CD4-positive, CD25-positive, alpha-beta regulatory T cell (primary cell): Measurements from ENCODE around the gene RPE65. TPM values are rescaled to one million over a fixed set of nuclear protein-coding genes. Genes with fewer than 3 reads are reported as not detected.
A peak's percentile ranks its signal among the peaks of the same experiment; 100 is the strongest.
"Not testable (repeated sequence)": the region's sequence is repeated elsewhere in the genome, so short reads cannot be mapped to it uniquely, and the experiment has no call there.

Experiments used
- ATAC-seq, 2 donors: fragments of 150-1000 bp; cut with Tn5 transposase; one replicate each; pipeline ENCODE4 v1.10.0; 2021; ENCODE audit warnings: low read depth in 2 of 2, moderate number of reproducible peaks in 2 of 2, moderate library complexity in 1 of 2
- DNase-seq, 3 donors: peaks; one replicate each; pipeline versions ENCODE4 v3.0.0 to v3.0.0-alpha.2; 2012 to 2022; ENCODE audit warnings: mixed read lengths in 1 of 3
- H3K27ac ChIP-seq: one replicate; pipeline ENCODE4 v1.7.0; 2013; ENCODE audit warnings: mild to moderate bottlenecking, low read length; ENCODE audit not compliant: insufficient read depth, poor library complexity, severe bottlenecking
- H3K27me3 ChIP-seq: one replicate; pipeline ENCODE4 v1.7.0; 2013; ENCODE audit warnings: low read length; ENCODE audit not compliant: control insufficient read depth, insufficient read depth
- H3K36me3 ChIP-seq: one replicate; pipeline ENCODE4 v1.7.0; 2013; ENCODE audit warnings: mild to moderate bottlenecking, low read length, moderate library complexity; ENCODE audit not compliant: control insufficient read depth, insufficient read depth
- H3K4me1 ChIP-seq: 2 replicates; pipeline ENCODE4 v1.7.0; 2013; ENCODE audit warnings: mild to moderate bottlenecking, low read length; ENCODE audit not compliant: insufficient read depth, control insufficient read depth, poor library complexity, severe bottlenecking
- H3K4me3 ChIP-seq: one replicate; pipeline ENCODE4 v1.7.0; 2013; ENCODE audit warnings: low read depth, mild to moderate bottlenecking, low read length, moderate library complexity
- H3K9me3 ChIP-seq, 2 experiments: 1 replicate in 1 of 2; 2 replicates in 1 of 2; pipeline ENCODE4 v1.7.0; 2013; ENCODE audit warnings: low read length in 2 of 2, mild to moderate bottlenecking in 1 of 2, moderate library complexity in 1 of 2; ENCODE audit not compliant: control insufficient read depth in 2 of 2
- H3K27ac Mint-ChIP-seq, 3 donors: one replicate each; pipeline ENCODE4 v1.8.0; 2020 to 2022; ENCODE audit warnings: mild to moderate bottlenecking in 3 of 3, mixed read lengths in 3 of 3, moderate library complexity in 2 of 3
- H3K27me3 Mint-ChIP-seq: one replicate; pipeline ENCODE4 v1.8.0; 2022; ENCODE audit warnings: mild to moderate bottlenecking, mixed read lengths
- H3K36me3 Mint-ChIP-seq: one replicate; pipeline ENCODE4 v1.8.0; 2020; ENCODE audit warnings: mixed read lengths
- H3K4me1 Mint-ChIP-seq, 4 donors: one replicate each; pipeline ENCODE4 v1.8.0; 2020 to 2022; ENCODE audit warnings: mixed read lengths in 4 of 4, mild to moderate bottlenecking in 1 of 4
- H3K4me3 Mint-ChIP-seq, 4 donors: one replicate each; pipeline ENCODE4 v1.8.0; 2020 to 2022; ENCODE audit warnings: mild to moderate bottlenecking in 4 of 4, mixed read lengths in 4 of 4, moderate library complexity in 3 of 4
- H3K9me3 Mint-ChIP-seq, 7 donors: one replicate each; pipeline ENCODE4 v1.8.0; 2020 to 2022; ENCODE audit warnings: mixed read lengths in 7 of 7, mild to moderate bottlenecking in 3 of 7, moderate library complexity in 2 of 7
- polyA plus RNA-seq, 4 donors: library from polyadenylated mRNA; unstranded; fragments of 300-500 nt; fragmentation: Illumina TruSeq; gene quantifications; one replicate each; pipeline ENCODE4 v1.2.3, GENCODE V29; 2021
- total RNA-seq: library from RNA; stranded (reverse); gene quantifications from one replicate; pipeline ENCODE4 v1.2.3, GENCODE V29; 2022

Gene RPE65
- total and polyA plus RNA-seq, 5 donors from 2014 or later = not detected

GRCh38 chr1:68426594-68426993, 23.2 kb downstream of the RPE65 start:
- H3K4me3 ChIP-seq = no peak overlapping the region
- no peaks in the 10 kb centered on the region for H3K9me3 ChIP-seq
- H3K27ac Mint-ChIP-seq = no peak overlapping the region
- H3K9me3 Mint-ChIP-seq = no peaks in the 10 kb centered on the region
- H3K36me3 Mint-ChIP-seq = no peaks in the 10 kb centered on the region
- H3K27me3 ChIP-seq = peaks cover 1% of the 10 kb centered on the region
- H3K27ac ChIP-seq = no peak overlapping the region
- ATAC-seq (no peak), DNase-seq (no peak)
- H3K4me3 Mint-ChIP-seq = no peak overlapping the region
- no peaks in the 10 kb centered on the region for H3K4me1 Mint-ChIP-seq
- no peaks in the 10 kb centered on the region for H3K27me3 Mint-ChIP-seq
- no peaks in the 10 kb centered on the region for H3K4me1 ChIP-seq
- no peaks in the 10 kb centered on the region for H3K36me3 ChIP-seq

DNA sequence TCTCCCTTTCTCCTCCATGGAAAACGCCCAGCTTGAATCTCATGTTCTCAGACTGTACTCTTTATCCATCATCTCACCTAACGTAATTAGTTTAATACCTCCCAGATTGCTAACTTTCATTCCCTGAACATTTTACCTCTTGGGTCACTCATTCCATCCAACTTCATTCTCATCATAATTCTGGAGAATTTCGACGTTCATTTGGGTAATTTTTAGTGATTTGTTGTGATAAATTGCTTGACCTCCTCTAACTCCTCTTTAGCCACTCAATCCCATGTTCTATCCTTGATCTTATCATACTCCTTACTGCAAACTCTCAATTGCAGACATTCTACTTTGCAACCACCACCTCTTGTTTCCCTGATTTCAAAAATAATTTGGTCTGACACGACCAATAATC, 28.4 kb downstream of the RPE65 start:
- ATAC-seq (no peak), DNase-seq (no peak)
- H3K9me3 ChIP-seq = no peaks in the 10 kb centered on the region
- no peaks in the 10 kb centered on the region for H3K27me3 Mint-ChIP-seq
- H3K4me3 Mint-ChIP-seq = no peak overlapping the region
- H3K4me3 ChIP-seq = no peak overlapping the region
- no peaks in the 10 kb centered on the region for H3K36me3 ChIP-seq
- H3K9me3 Mint-ChIP-seq = peaks cover 0 to 4% (median 0%) of the 10 kb centered on the region in 7 donors
- H3K36me3 Mint-ChIP-seq = no peaks in the 10 kb centered on the region
- H3K27ac ChIP-seq = no peak overlapping the region
- no peaks in the 10 kb centered on the region for H3K4me1 Mint-ChIP-seq
- no peak overlapping the region for H3K27ac Mint-ChIP-seq
- H3K4me1 ChIP-seq = no peaks in the 10 kb centered on the region
- no peaks in the 10 kb centered on the region for H3K27me3 ChIP-seq

DNA sequence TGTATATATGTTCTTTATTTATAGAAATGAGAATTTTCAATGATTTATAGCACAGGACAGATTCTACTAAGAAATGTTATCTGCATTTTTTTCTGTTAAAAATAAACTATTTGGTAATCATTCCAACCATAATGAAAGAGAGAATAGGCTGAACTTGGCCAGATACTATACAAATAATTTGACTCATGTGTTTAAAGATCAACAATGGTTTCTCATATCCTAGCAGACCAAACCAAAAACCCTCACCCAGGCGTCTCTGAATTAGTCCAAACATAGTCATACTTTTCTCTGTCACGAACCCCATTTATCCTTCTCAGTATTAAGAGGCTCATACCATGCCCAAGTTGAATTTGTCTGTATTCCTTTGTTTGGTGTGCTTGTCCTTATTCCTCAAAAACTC, 40.3 kb downstream of the RPE65 start:
- Histone ChIP-seq H3K4me3 (no peak overlapping the region), H3K36me3 (no peaks in the 10 kb centered on the region), H3K4me1 (no peaks in the 10 kb centered on the region), H3K9me3 (no peaks in the 10 kb centered on the region), H3K27me3 (no peaks in the 10 kb centered on the region), H3K27ac (no peak overlapping the region)
- no peaks in the 10 kb centered on the region for H3K36me3 Mint-ChIP-seq
- DNase-seq (no peak), ATAC-seq (no peak)
- H3K4me3 Mint-ChIP-seq = no peak overlapping the region
- H3K9me3 Mint-ChIP-seq = no peaks in the 10 kb centered on the region
- no peaks in the 10 kb centered on the region for H3K27me3 Mint-ChIP-seq
- no peak overlapping the region for H3K27ac Mint-ChIP-seq
- no peaks in the 10 kb centered on the region for H3K4me1 Mint-ChIP-seq

DNA sequence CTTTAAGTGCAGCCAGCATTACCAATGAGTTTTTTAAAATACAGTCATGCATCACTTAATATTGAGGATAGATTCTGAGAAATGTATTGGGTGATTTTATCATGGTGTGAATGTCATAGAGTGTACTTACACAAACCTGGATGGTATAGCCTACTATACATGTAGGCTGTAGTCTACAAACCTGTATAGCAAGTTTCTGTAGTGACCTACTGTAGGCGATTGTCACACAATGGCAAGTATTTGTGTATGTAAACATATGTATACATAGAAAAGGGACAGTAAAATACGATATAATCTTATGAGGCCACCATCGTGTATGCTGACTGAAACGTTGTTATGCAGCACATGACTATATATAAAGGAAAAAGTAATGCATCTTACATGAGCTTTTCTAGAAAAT, 48.2 kb downstream of the RPE65 start:
- DNase-seq (no peak), ATAC-seq (no peak)
- Histone ChIP-seq H3K27ac (no peak overlapping the region), H3K36me3 (no peaks in the 10 kb centered on the region), H3K27me3 (no peaks in the 10 kb centered on the region), H3K9me3 (no peaks in the 10 kb centered on the region), H3K4me1 (no peaks in the 10 kb centered on the region), H3K4me3 (no peak overlapping the region)
- no peaks in the 10 kb centered on the region for H3K27me3 Mint-ChIP-seq
- no peak overlapping the region for H3K4me3 Mint-ChIP-seq
- H3K27ac Mint-ChIP-seq = no peak overlapping the region
- no peaks in the 10 kb centered on the region for H3K36me3 Mint-ChIP-seq
- H3K9me3 Mint-ChIP-seq = peaks cover 0 to 3% (median 0%) of the 10 kb centered on the region in 7 donors
- H3K4me1 Mint-ChIP-seq = no peaks in the 10 kb centered on the region

DNA sequence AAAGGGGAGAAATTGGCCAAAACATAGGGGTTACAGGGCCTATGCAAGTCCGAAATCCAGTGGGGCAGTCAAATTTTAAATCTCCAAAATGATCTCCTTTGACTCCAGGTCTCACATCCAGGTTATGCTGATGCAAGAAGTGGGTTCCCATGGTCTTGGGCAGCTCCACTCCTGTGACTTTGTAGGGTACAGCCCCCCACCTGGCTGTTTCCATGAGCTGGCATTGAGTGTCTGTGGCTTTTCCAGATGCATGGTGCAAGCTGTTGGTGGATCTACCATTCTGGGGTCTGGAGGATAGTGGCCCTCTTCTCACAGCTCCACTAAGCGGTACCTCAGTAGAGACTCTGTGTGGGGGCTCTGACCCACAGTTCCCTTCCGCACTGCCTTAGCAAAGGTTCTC, 54.2 kb downstream of the RPE65 start:
- not testable (repeated sequence) for ATAC-seq, H3K27me3 Mint-ChIP-seq, H3K27ac Mint-ChIP-seq, H3K4me1 ChIP-seq, DNase-seq, H3K9me3 ChIP-seq, H3K27ac ChIP-seq, H3K9me3 Mint-ChIP-seq, H3K27me3 ChIP-seq, H3K4me3 ChIP-seq, H3K36me3 ChIP-seq, H3K4me3 Mint-ChIP-seq, H3K4me1 Mint-ChIP-seq, H3K36me3 Mint-ChIP-seq

- DNase-seq, H3K4me1 Mint-ChIP-seq, H3K36me3 ChIP-seq, H3K27me3 ChIP-seq, H3K27ac ChIP-seq, H3K4me1 ChIP-seq, H3K9me3 ChIP-seq, H3K36me3 Mint-ChIP-seq, H3K4me3 Mint-ChIP-seq, H3K27me3 Mint-ChIP-seq, ATAC-seq, H3K27ac Mint-ChIP-seq, H3K9me3 Mint-ChIP-seq, H3K4me3 ChIP-seq: not testable (repeated sequence)
Measured at GRCh38 chr1:68392474-68392873, 57.3 kb downstream of the RPE65 start.

- not testable (repeated sequence) for H3K27ac Mint-ChIP-seq, H3K36me3 ChIP-seq, H3K9me3 ChIP-seq, H3K27me3 ChIP-seq, H3K4me3 Mint-ChIP-seq, ATAC-seq, DNase-seq, H3K4me1 Mint-ChIP-seq, H3K27me3 Mint-ChIP-seq, H3K4me3 ChIP-seq, H3K27ac ChIP-seq, H3K36me3 Mint-ChIP-seq, H3K4me1 ChIP-seq, H3K9me3 Mint-ChIP-seq
Measured at GRCh38 chr1:68385798-68386524, 63.8 kb downstream of the RPE65 start.

- Mint-ChIP-seq H3K4me3 (peak overlapping the region in 1 of 4 donors; percentile 66), H3K4me1 (no peaks in the 10 kb centered on the region), H3K36me3 (no peaks in the 10 kb centered on the region), H3K27me3 (no peaks in the 10 kb centered on the region), H3K27ac (no peak overlapping the region), H3K9me3 (peaks cover 0 to 3% (median 0%) of the 10 kb centered on the region in 7 donors)
- ATAC-seq (no peak), DNase-seq (no peak)
- no peak overlapping the region for H3K27ac ChIP-seq
- H3K9me3 ChIP-seq = no peaks in the 10 kb centered on the region
- no peaks in the 10 kb centered on the region for H3K36me3 ChIP-seq
- no peaks in the 10 kb centered on the region for H3K4me1 ChIP-seq
- no peaks in the 10 kb centered on the region for H3K27me3 ChIP-seq
- H3K4me3 ChIP-seq = no peak overlapping the region
Measured at GRCh38 chr1:68384872-68385411, 64.8 kb downstream of the RPE65 start.
